HG03066 (cell line): ENCODE results near the gene CLDN25.

Experiments
- ATAC-seq: cut with Tn5 transposase; IDR thresholded peaks from one replicate; pipeline ENCODE4 v1.9.1; 2021; ENCODE audit warnings: low read depth; ENCODE audit not compliant: unreplicated experiment

CLDN25 gene

GRCh38 chr11:113806406-113806805 is 26.8 kb downstream of the CLDN25 start:
- no peak for ATAC-seq

- ATAC-seq: no peak
Observed at GRCh38 chr11:113808931-113809330, 29.3 kb downstream of the CLDN25 start.

- ATAC-seq: no peak
Observed at GRCh38 chr11:113814181-113814580, 34.6 kb downstream of the CLDN25 start.

- no peak for ATAC-seq
Observed at GRCh38 chr11:113817162-113817561, 37.6 kb downstream of the CLDN25 start.

- no peak for ATAC-seq
Observed at GRCh38 chr11:113817626-113818025, 38.0 kb downstream of the CLDN25 start.

GRCh38 chr11:113818426-113818825 is 38.8 kb downstream of the CLDN25 start:
- ATAC-seq: no peak

- ATAC-seq: no peak
Observed at GRCh38 chr11:113827477-113827876, 47.9 kb downstream of the CLDN25 start.

- ATAC-seq: no peak
Observed at GRCh38 chr11:113828191-113828590, 48.6 kb downstream of the CLDN25 start.

GRCh38 chr11:113829751-113830150 is 50.2 kb downstream of the CLDN25 start:
- ATAC-seq: no peak
